Spinal cord (tissue), 10 donors: ENCODE results near the gene FAM181A. TPM values are rescaled to one million over a fixed set of nuclear protein-coding genes. Genes with fewer than 3 reads are reported as not detected.

ENCODE experiments used
- DNase-seq, 6 donors: peaks; one replicate each; pipeline versions ENCODE4 v3.0.0 to v3.0.0-alpha.2; 2013 to 2015; ENCODE audit warnings: low spot score in 6 of 6, low read depth in 4 of 6
- H3K27ac ChIP-seq: one replicate; pipeline ENCODE4 v1.5.1; 2013; ENCODE audit warnings: low read depth, low read length, control low read depth
- H3K27me3 ChIP-seq: one replicate; pipeline ENCODE4 v1.6.1; 2013; ENCODE audit warnings: low read length; ENCODE audit not compliant: control insufficient read depth, insufficient read depth
- H3K36me3 ChIP-seq: one replicate; pipeline ENCODE4 v1.6.1; 2013; ENCODE audit warnings: low read length; ENCODE audit not compliant: control insufficient read depth, insufficient read depth
- H3K4me1 ChIP-seq: one replicate; pipeline ENCODE4 v1.6.1; 2013; ENCODE audit warnings: low read length; ENCODE audit not compliant: control insufficient read depth, insufficient read depth
- H3K4me3 ChIP-seq: one replicate; pipeline ENCODE4 v1.5.1; 2013; ENCODE audit warnings: low read depth, low read length, control low read depth
- H3K9me3 ChIP-seq: one replicate; pipeline ENCODE4 v1.6.1; 2013; ENCODE audit warnings: low read length; ENCODE audit not compliant: control insufficient read depth, insufficient read depth
- WGBS: methylation state at CpG from one replicate; pipeline ENCODE4 v1.1.5; 2013; ENCODE audit warnings: missing lambda C conversion rate; ENCODE audit not compliant: insufficient coverage; 5-methylcytosine and 5-hydroxymethylcytosine counted together
- polyA plus RNA-seq, 2 donors: library from polyadenylated mRNA; unstranded; fragments of 120-200 nt; gene quantifications; one replicate each; pipeline ENCODE4 v1.2.1, GENCODE V29; 2013; ENCODE audit not compliant: insufficient read length in 2 of 2
- total RNA-seq, 2 donors: library from RNA; depleted of rRNA in 1 of 2; stranded (reverse); fragments of 120-200 nt in 1 of 2; fragments of >200 nt in 1 of 2; gene quantifications; one replicate each; pipeline versions ENCODE4 v1.2.3 to v1.2.4, GENCODE V29; 2013 to 2014
- donor health status: healthy.

The FAM181A gene
- total and polyA plus RNA-seq, 4 donors, result 3.3 to 16.0 (median 7.6) TPM

DNA sequence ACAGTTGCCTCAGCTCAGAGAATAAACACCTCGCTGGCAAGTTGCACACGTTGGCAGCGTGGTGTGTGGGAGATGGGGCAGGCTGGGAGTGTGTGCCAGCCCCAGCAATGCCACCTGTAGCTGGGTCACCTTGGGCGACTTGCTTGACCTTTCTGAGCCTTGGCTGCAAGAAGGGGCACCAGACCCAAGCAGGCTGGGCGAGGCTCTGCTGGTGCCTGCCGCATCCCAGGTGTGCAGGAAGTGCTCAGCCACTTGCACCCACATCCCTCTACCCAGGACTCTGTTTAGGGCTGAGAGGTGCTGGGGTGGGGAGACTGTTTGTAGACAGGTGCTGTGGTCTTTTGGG is 629 bp downstream of the FAM181A start:
- WGBS, result 35% methylated on average over 6 of the region's 6 CpGs
- no peak for DNase-seq
- no peaks in the 10 kb centered on the region for H3K9me3 ChIP-seq
- H3K27me3 ChIP-seq, result no peaks in the 10 kb centered on the region
- H3K4me1 ChIP-seq, result peaks cover 74% of the 10 kb centered on the region
- H3K27ac ChIP-seq, result peak overlapping the region; percentile 86
- peak overlapping the region; percentile 9 for H3K4me3 ChIP-seq
- H3K36me3 ChIP-seq, result peaks cover 27% of the 10 kb centered on the region

DNA sequence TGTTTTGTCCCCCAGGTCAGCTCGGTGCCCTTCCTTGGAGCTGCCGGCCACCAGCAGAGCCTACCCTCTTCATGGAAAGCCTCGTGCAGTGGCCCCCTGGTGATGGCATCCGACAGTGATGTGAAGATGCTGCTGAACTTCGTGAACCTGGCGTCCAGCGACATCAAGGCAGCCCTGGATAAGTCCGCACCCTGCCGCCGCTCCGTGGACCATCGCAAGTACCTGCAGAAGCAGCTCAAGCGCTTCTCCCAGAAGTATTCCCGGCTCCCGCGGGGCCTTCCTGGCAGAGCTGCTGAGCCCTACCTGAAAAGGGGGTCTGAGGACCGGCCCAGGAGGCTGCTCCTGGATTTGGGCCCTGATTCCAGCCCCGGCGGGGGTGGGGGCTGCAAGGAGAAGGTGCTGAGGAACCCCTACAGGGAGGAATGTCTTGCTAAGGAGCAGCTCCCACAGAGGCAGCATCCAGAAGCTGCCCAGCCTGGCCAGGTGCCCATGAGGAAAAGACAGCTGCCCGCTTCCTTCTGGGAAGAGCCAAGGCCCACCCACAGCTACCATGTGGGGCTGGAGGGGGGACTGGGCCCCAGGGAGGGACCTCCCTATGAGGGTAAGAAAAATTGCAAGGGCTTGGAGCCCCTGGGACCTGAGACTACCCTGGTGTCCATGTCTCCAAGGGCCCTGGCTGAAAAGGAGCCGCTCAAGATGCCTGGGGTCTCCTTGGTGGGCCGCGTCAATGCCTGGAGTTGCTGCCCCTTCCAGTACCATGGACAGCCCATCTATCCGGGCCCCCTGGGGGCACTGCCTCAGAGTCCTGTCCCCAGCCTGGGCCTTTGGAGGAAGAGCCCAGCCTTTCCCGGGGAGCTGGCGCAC is 1.3 kb downstream of the FAM181A start:
- Histone ChIP-seq H3K27ac (peak overlapping the region; percentile 86), H3K4me3 (peak overlapping the region; percentile 9)
- 67% methylated on average over 25 of the region's 26 CpGs for WGBS

DNA sequence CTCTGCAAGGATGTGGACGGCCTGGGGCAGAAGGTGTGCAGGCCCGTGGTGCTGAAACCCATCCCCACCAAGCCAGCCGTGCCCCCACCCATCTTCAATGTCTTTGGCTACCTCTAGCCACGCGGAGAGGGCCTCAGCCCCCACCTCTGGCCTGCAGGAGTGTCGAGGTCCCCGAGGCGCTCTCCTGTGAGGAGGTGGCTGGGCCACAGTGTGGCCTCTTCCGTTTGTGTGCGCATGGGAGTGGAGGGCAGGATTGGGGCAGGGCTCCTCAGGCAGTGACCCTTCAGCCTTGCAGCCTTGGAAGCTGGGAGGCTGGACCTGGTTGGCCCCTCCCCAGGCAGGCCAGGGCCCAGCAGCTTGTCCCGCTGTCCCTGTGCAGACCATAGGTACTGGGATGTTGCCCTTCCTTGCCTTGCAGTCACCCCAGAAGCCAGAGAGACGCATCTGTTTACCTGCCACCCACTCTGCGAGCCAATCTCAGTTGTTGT is 1.9 kb downstream of the FAM181A start:
- Histone ChIP-seq H3K4me3 (no peak overlapping the region), H3K4me1 (peaks cover 64% of the 10 kb centered on the region), H3K27me3 (no peaks in the 10 kb centered on the region), H3K9me3 (no peaks in the 10 kb centered on the region), H3K36me3 (peaks cover 27% of the 10 kb centered on the region), H3K27ac (no peak overlapping the region)
- 84% methylated on average over 11 of the region's 13 CpGs for WGBS
- no peak for DNase-seq

More for the DNA sequence above, 1.3 kb downstream of the FAM181A start:
- peaks cover 70% of the 10 kb centered on the region for H3K4me1 ChIP-seq
- H3K27me3 ChIP-seq, result no peaks in the 10 kb centered on the region
- DNase-seq, result peak in 1 of 6 donors; percentile 55
- H3K9me3 ChIP-seq, result no peaks in the 10 kb centered on the region
- H3K36me3 ChIP-seq, result peaks cover 27% of the 10 kb centered on the region

DNA sequence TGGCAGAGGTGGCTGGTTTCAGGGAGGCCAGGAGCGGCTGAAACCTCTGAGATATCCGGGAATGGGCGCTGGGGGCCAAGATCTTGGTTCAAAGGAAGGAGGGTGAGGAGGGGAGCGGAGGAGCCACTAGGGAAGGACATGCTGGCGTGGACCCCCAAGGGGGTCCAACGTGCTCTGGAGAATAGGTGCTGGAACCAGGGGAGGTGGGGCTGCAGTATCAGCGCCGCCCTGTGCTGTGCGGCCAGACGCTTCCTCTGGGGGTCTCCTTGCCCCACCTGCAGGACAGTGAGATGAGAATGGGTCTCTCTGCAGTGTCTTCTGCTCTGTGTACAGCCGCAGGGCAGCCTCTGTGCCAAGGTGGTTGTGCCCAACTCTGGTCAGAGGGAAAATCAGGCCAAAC is 2.5 kb downstream of the FAM181A start:
- Histone ChIP-seq H3K27me3 (no peaks in the 10 kb centered on the region), H3K9me3 (no peaks in the 10 kb centered on the region), H3K27ac (no peak overlapping the region), H3K4me1 (peaks cover 59% of the 10 kb centered on the region), H3K36me3 (peaks cover 27% of the 10 kb centered on the region), H3K4me3 (no peak overlapping the region)
- 91% methylated on average over 11 of the region's 11 CpGs for WGBS
- no peak for DNase-seq

DNA sequence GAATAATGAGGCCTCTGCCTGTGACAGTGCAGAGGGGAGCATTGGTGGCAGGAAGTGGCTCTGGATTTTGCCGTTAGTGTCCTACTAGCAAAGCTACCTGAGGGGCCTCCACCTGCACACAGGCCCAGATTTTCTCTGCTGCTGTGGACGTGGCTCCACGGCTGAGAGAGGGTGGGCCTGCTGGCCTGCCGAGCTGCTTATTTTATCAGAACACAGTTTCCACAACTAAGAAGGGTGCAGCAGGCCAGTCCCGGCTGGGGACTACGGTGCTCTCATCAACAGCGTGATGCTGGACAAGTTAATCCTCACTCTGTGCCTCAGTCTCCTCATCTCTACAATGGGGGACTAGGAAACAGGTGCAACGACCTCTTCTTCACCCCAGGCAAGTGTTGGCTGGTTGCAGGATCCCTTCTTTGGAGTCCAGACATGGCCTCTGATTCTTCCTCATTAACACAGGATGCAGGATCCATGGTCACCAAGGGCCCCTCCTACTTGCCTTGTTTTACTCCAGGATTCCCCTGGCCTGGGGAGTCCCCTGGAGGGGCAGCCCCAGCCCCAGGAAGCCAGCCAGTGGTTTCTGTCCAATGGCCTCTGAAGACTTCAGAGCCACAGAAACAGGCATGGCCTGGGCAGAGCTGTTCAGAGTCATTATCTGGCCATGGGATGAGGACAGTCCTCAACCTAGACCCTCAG is 3.3 kb downstream of the FAM181A start:
- Histone ChIP-seq H3K4me1 (peaks cover 53% of the 10 kb centered on the region), H3K27me3 (no peaks in the 10 kb centered on the region), H3K9me3 (no peaks in the 10 kb centered on the region), H3K4me3 (no peak overlapping the region), H3K27ac (no peak overlapping the region), H3K36me3 (peaks cover 27% of the 10 kb centered on the region)
- WGBS, result 87% methylated on average over 8 of the region's 8 CpGs
- no peak for DNase-seq

DNA sequence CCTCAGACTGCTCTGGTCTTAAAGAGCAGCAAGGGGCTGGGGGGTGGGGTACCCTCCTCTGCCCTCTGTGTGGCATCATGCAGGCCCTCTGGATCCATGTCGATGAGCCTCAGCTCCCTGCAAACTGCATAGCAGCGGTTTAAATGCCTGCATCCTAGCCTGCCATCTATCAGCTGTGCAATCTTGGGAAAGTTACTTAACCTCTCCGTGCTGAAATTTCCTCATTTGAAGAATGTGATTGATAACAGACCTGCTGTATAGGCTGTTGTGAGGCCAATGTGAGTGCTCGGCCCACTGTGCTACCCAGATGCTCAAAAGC is 3.8 kb downstream of the FAM181A start:
- 83% methylated on average over 2 of the region's 4 CpGs for whole genome bisulfite sequencing
- peaks cover 53% of the 10 kb centered on the region for H3K4me1 ChIP-seq
- no peaks in the 10 kb centered on the region for H3K27me3 ChIP-seq
- no peak for DNase-seq
- no peaks in the 10 kb centered on the region for H3K9me3 ChIP-seq
- peaks cover 27% of the 10 kb centered on the region for H3K36me3 ChIP-seq
- no peak overlapping the region for H3K4me3 ChIP-seq
- H3K27ac ChIP-seq, result no peak overlapping the region

DNA sequence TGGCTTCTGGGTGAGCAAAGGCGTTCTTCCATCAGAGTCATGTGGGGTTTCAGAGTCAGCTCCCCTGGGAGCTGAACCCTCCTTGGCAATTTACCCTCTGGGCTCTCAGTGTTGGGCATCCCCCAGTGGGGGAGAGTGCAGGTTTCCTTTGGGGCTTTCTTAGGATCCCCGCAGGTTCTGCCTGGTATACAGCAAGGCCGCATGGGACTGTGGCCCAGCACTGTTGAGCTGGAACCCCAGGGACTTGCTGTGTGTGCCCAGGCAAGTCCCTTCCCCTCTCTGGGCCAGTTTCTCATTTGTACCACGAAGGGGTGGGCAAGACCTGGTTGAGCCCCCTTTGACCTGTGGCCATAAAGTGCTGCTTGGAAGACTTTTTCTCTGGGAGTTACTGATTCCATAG is 5.5 kb downstream of the FAM181A start:
- no peak for DNase-seq
- Histone ChIP-seq H3K27ac (no peak overlapping the region), H3K27me3 (peaks cover 2% of the 10 kb centered on the region), H3K4me1 (peaks cover 47% of the 10 kb centered on the region), H3K36me3 (peaks cover 27% of the 10 kb centered on the region), H3K9me3 (no peaks in the 10 kb centered on the region), H3K4me3 (no peak overlapping the region)
- WGBS, result 94% methylated on average over 4 of the region's 4 CpGs

DNA sequence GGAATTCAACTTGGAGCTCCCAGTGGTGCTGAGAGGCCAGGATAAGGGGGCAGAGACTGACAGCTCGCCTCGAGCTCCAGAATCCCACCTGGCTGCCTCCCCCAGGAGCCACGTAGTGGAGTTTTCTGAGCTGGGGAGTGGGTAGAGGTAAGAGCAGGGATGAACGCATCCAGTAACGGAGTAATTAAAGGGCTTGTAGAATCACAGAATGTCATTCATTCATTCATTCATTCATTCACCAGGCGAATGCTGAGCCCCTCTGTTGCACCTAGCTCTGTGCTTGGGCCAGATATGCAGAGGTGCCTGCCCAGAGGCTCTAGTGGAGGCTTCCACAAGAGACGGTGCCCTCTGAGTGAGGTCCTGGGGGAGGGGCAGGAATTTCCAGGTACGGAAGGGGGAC is 8.1 kb downstream of the FAM181A start:
- 68% methylated on average over 5 of the region's 8 CpGs for WGBS
- no peak overlapping the region for H3K27ac ChIP-seq
- peaks cover 33% of the 10 kb centered on the region for H3K4me1 ChIP-seq
- no peak overlapping the region for H3K4me3 ChIP-seq
- no peaks in the 10 kb centered on the region for H3K9me3 ChIP-seq
- peaks cover 5% of the 10 kb centered on the region for H3K36me3 ChIP-seq
- no peak for DNase-seq
- peaks cover 16% of the 10 kb centered on the region for H3K27me3 ChIP-seq

DNA sequence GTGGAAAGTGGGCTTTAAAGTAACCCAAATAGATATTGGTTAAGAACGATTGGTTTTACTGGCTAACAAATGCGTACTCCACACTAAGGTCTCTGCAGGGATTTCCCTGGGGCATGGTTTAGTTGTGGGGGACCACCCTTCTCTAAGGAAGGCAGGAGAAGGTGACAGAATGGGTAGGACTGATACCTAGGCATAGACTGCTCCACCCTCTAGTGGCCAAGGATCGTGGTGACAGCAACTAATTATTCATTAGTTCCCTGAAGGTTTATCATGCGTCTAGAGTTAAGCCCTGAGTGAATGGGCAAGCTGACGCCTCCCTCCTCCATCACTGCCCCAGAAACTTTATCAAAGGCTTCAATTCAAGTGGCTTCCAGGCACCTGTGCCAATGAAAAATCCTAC is 9.1 kb downstream of the FAM181A start:
- Histone ChIP-seq H3K4me1 (peaks cover 33% of the 10 kb centered on the region), H3K27me3 (peaks cover 16% of the 10 kb centered on the region), H3K9me3 (no peaks in the 10 kb centered on the region), H3K36me3 (no peaks in the 10 kb centered on the region), H3K4me3 (no peak overlapping the region), H3K27ac (no peak overlapping the region)
- 37% methylated on average over 4 of the region's 5 CpGs for WGBS
- peak in 2 of 6 donors; percentile 44 to 74 for DNase-seq

DNA sequence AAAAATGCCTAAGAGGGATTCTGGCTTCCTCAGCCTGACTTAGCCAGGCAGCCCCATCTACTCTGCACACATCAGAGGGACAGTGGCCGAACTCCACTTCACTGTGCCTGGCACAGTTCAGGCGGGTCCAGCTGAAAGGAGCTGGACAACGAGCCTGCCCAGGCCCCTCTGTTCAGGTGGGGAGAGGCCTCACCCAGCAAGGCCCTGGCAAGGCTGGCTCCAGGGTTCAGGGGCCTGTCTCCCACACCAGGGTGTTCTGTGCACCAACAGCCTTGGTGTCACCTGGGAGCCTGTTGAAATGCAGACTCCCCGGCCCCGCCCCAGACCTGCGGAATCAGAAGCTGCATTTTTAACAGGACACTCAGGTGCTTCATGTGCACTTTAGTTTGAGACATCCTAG is 9.8 kb downstream of the FAM181A start:
- Histone ChIP-seq H3K27ac (no peak overlapping the region), H3K4me3 (no peak overlapping the region), H3K4me1 (peaks cover 37% of the 10 kb centered on the region), H3K36me3 (no peaks in the 10 kb centered on the region), H3K27me3 (peaks cover 16% of the 10 kb centered on the region), H3K9me3 (no peaks in the 10 kb centered on the region)
- WGBS, result 96% methylated on average over 6 of the region's 6 CpGs
- DNase-seq, result no peak
